Measurements from ENCODE around the gene OLIG2. TPM values are rescaled to one million over a fixed set of nuclear protein-coding genes. Genes with fewer than 3 reads are reported as not detected.

The OLIG2 gene
- total RNA-seq, 4 donors from 2014 or later: not detected

DNA sequence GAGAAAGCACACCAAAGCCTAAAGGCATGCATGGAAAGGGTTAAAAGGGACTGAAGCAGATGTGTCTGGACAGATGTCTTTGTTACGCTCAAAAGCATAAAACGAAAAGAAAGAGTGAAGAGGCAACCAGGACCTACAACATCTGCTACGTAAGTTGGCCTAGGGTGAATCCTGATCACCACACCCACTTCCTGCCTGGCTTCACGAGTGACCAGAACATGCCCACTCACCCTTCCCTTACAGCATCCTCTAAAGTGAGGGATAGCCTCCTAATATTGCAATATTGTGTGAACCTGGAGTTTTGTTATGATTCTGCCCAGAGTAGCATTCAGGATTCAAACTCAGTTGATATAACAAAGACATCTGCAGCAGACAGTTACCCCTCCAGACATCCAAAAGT is 10.6 kb upstream of the OLIG2 start:
- Histone ChIP-seq H3K9me3 (no peaks in the 10 kb centered on the region), H3K4me3 (no peak overlapping the region), H3K27me3 (peaks cover 0 to 10% of the 10 kb centered on the region in 2 donors), H3K36me3 (no peaks in the 10 kb centered on the region), H3K27ac (no peak overlapping the region), H3K4me1 (peaks cover 0 to 8% (median 0%) of the 10 kb centered on the region in 4 donors)
- TF ChIP-seq, protein P1, sequence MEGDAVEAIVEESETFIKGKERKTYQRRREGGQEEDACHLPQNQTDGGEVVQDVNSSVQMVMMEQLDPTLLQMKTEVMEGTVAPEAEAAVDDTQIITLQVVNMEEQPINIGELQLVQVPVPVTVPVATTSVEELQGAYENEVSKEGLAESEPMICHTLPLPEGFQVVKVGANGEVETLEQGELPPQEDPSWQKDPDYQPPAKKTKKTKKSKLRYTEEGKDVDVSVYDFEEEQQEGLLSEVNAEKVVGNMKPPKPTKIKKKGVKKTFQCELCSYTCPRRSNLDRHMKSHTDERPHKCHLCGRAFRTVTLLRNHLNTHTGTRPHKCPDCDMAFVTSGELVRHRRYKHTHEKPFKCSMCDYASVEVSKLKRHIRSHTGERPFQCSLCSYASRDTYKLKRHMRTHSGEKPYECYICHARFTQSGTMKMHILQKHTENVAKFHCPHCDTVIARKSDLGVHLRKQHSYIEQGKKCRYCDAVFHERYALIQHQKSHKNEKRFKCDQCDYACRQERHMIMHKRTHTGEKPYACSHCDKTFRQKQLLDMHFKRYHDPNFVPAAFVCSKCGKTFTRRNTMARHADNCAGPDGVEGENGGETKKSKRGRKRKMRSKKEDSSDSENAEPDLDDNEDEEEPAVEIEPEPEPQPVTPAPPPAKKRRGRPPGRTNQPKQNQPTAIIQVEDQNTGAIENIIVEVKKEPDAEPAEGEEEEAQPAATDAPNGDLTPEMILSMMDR (IDR thresholded peaks at IDR 0.05): no peak
- no peak for TF ChIP-seq POLR2A (IDR thresholded peaks at IDR 0.05)
- no peak for DNase-seq

DNA sequence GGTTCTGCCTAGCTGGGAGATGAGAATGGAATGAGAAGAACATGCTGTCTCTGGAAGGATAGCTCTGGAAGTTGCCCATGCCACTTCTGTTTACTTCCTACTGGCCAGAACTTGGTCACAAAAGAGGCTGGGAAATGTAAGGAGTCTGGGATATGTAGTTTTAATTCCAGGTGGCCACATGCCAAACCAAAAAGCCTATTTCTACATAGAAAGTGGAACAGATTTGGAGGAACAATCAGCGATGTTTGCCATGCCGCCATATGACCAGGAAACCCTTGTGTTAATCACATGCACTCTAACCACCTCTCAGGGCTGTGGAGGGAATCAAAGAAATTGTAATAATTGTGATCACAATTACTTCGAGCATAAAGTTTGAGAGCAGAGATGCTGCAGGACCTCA is 10.0 kb upstream of the OLIG2 start:
- no peaks in the 10 kb centered on the region for H3K36me3 ChIP-seq
- H3K27ac ChIP-seq: no peak overlapping the region
- H3K4me3 ChIP-seq: no peak overlapping the region
- H3K4me1 ChIP-seq: peaks cover 0 to 13% (median 0%) of the 10 kb centered on the region in 4 donors
- TF ChIP-seq POLR2A (IDR thresholded peaks at IDR 0.05): no peak
- TF ChIP-seq, protein P1 (IDR thresholded peaks at IDR 0.05): no peak
- no peaks in the 10 kb centered on the region for H3K9me3 ChIP-seq
- peaks cover 0 to 16% of the 10 kb centered on the region in 2 donors for H3K27me3 ChIP-seq
- no peak for DNase-seq

DNA sequence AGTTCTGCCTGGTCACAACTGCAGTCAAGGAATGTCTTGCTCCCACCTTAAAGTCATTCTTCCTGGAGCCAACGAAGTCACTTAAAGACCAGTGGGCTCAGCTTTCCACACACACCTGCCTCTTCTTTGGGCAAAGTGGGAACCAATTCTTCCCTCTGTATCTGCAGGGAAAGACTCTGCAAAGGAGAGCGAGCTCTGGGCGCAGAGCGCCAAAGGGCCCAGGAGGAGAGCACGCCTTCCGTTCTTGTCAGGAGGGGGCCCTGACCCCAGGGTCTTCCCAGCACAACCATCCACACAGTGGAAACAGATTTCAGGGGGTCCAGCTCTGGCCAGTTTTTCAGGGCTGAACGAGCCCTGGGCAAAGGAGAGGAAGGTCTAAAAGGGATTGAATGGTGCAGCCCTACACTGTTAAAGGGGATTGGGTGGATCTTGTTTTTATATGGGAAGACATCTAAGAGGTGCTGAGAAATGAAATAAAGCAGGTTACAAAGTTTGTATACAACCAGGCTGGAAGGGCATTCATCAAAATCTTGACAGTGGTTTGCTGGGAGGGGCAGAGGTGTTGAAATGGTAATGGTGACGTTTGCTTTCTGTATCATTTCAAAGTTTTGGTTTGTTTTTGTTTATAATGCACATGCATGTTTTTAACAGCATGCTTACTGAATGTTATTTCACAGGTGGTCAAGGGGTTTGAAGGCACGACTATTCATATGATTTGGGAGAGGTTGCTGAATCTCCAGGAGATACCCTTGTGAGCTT is 6.8 kb upstream of the OLIG2 start:
- Histone ChIP-seq H3K4me3 (no peak overlapping the region), H3K4me1 (peaks cover 0 to 27% (median 0%) of the 10 kb centered on the region in 4 donors), H3K27ac (no peak overlapping the region), H3K27me3 (peaks cover 0 to 44% of the 10 kb centered on the region in 2 donors), H3K36me3 (no peaks in the 10 kb centered on the region), H3K9me3 (no peaks in the 10 kb centered on the region)
- TF ChIP-seq, protein P1 (IDR thresholded peaks at IDR 0.05): no peak
- no peak for TF ChIP-seq POLR2A (IDR thresholded peaks at IDR 0.05)
- DNase-seq: no peak

DNA sequence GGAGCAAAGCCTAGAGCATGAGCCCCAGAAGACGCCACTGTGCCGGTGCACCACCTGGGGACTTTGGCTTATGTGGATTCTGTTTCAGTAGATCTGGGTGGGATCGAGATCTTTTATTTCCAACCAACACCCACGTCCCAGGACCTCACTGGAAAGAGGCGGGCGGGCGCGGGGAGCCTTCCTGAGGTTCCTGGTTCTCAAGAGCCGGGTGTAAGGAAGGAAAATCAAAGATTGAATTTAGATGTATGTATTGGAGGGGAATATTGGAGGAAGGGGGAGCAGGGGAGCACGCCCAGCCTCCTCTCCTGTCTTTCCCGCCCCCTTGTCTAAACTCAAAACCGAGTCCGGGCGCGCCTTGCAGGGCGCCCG is 6.2 kb upstream of the OLIG2 start:
- Histone ChIP-seq H3K36me3 (no peaks in the 10 kb centered on the region), H3K27ac (no peak overlapping the region), H3K9me3 (no peaks in the 10 kb centered on the region), H3K27me3 (peaks cover 0 to 50% of the 10 kb centered on the region in 2 donors), H3K4me3 (peak overlapping the region in 2 of 4 donors; percentile 16 to 24), H3K4me1 (peaks cover 0 to 30% (median 0%) of the 10 kb centered on the region in 4 donors)
- TF ChIP-seq, protein P1 (IDR thresholded peaks at IDR 0.05): no peak
- no peak for TF ChIP-seq POLR2A (IDR thresholded peaks at IDR 0.05)
- DNase-seq: no peak

DNA sequence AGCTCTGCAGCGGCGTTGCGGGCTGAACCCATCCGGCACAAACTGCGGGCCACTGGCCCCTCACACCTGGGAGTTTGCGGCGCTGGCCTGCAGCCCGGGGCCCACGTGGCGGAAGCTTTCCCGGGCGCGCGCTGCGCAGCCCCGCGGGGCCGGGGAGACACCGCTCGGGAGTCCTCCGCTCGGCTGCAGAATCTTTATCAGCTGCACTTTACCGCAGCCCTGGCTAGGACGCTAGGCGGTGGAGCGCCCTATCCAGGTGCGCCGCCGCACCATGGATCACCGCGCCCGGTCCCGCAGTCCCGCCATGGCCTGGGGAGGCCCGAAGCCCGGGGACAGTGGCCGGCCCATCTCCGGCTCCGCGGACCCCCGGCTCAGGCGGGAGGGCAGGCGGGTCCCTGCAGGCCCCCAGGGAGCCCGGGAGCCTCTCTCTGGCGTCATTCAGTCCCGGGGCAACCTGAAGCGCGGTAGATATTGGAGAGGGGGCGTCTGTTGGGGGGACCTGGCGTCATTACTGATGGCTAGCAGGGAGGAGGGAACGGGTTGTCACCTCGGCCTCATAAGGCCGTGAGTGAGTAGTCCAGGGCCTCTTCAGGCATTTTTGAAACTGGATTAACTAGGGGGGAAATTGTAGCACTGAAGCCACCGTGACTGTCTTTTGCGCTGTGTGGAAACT is 5.7 kb upstream of the OLIG2 start:
- Histone ChIP-seq H3K4me1 (peaks cover 0 to 31% (median 0%) of the 10 kb centered on the region in 4 donors), H3K9me3 (no peaks in the 10 kb centered on the region), H3K27me3 (peaks cover 0 to 56% of the 10 kb centered on the region in 2 donors), H3K36me3 (no peaks in the 10 kb centered on the region), H3K27ac (no peak overlapping the region), H3K4me3 (peak overlapping the region in 3 of 4 donors; percentile 13 to 24 (median 16))
- TF ChIP-seq POLR2A (IDR thresholded peaks at IDR 0.05): no peak
- TF ChIP-seq, protein P1 (IDR thresholded peaks at IDR 0.05): no peak
- DNase-seq: no peak
